Mucosa of descending colon (tissue), 3 donors: Measurements from ENCODE around the gene SLC2A13. TPM values are rescaled to one million over a fixed set of nuclear protein-coding genes. Genes with fewer than 3 reads are reported as not detected.
"Not testable (repeated sequence)": the region's sequence is repeated elsewhere in the genome, so short reads cannot be mapped to it uniquely, and the experiment has no call there.

Source experiments
- ATAC-seq: fragments of 200-7000 bp; cut with Tn5 transposase; one replicate; pipeline ENCODE4 v1.9.1; 2020; ENCODE audit warnings: mild to moderate bottlenecking, moderate library complexity
- DNase-seq, 3 donors: peaks; one replicate each; pipeline ENCODE4 v3.0.0-alpha.2; 2020
- H3K36me3 ChIP-seq: fragments of 200-600 bp; one replicate; pipeline ENCODE4 v1.8.0; 2021; ENCODE audit warnings: low read depth, mild to moderate bottlenecking
- H3K4me1 ChIP-seq: fragments of 200-600 bp; one replicate; pipeline ENCODE4 v1.8.0; 2021; ENCODE audit warnings: low read depth, mild to moderate bottlenecking
- H3K4me3 ChIP-seq: fragments of 200-600 bp; one replicate; pipeline ENCODE4 v1.8.0; 2021; ENCODE audit warnings: mild to moderate bottlenecking
- H3K9me3 ChIP-seq: fragments of 200-600 bp; one replicate; pipeline ENCODE4 v1.8.0; 2021; ENCODE audit warnings: mild to moderate bottlenecking
- intact Hi-C, 2 donors: fragments of 100-400 bp; cut with DNase I in 1 of 2; cut with micrococcal nuclease in 1 of 2; formaldehyde crosslinking; loops; one replicate each; pipeline versions ENCODE4 v1.11.0 to v1.11.1; 2022; cut with DNase I, micrococcal nuclease
- total RNA-seq, 3 donors: library from RNA; stranded (reverse); fragmentation: NEBNext Ultra II Directional in 2 of 3; extraction: Animal tissue kit (Norgen Biotek cat#: 25700) in 2 of 3; gene quantifications; one replicate each; pipeline versions ENCODE4 v1.2.1 to v1.2.4, GENCODE V29; 2021 to 2023
- TF ChIP-seq, protein P1 (sequence below): fragments of 200-600 bp; IDR thresholded peaks from one replicate; pipeline ENCODE4 v1.8.0; 2022; ENCODE audit warnings: antibody characterized with exemption, mild to moderate bottlenecking
- donor health status: DM: no; HTN: no; CAD: no; lungs with moderate emphysema.
- donor health status: DM: no; HTN: no; CAD: no.
- donor health status: DM: no; HTN: yes; CAD: no.

Gene SLC2A13
- total RNA-seq, 3 donors from 2014 or later, result 25.0 to 41.8 (median 34.1) TPM

DNA sequence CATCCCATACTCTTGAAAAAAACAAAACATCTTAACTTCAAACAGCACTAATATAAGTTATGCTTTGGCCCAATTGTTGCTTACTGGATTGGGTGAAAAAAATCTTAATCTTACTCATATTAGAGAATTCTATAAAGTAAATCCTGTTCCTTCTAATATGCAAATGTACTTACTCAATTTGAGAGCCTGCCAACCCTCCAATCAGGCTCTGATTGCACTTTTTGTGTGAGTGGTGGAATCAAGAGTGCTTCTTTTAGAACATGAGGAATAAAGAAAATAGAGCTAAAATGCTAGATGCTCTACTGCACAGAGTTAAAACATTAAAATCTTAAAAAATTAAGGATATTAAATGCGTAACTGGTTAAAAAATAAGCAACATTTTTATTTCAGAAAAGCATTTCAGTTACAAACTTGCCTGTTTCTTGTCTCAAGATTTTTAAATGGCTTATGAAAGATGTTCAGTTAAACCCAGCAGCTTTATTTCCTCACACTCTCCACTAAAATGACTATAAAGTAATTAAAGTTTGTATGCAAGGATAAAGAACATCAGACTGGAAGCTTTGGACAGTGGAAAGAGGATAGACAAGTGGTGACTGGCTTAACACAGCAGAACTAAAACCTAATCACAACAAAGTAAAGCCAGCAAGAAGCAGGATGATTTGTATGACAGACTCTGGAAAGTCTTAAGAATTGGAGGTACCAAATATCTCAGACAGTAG, 177.5 kb downstream of the SLC2A13 start:
- Histone ChIP-seq H3K4me3 (no peak overlapping the region), H3K4me1 (no peaks in the 10 kb centered on the region), H3K36me3 (no peaks in the 10 kb centered on the region), H3K9me3 (no peaks in the 10 kb centered on the region)
- TF ChIP-seq, protein P1, sequence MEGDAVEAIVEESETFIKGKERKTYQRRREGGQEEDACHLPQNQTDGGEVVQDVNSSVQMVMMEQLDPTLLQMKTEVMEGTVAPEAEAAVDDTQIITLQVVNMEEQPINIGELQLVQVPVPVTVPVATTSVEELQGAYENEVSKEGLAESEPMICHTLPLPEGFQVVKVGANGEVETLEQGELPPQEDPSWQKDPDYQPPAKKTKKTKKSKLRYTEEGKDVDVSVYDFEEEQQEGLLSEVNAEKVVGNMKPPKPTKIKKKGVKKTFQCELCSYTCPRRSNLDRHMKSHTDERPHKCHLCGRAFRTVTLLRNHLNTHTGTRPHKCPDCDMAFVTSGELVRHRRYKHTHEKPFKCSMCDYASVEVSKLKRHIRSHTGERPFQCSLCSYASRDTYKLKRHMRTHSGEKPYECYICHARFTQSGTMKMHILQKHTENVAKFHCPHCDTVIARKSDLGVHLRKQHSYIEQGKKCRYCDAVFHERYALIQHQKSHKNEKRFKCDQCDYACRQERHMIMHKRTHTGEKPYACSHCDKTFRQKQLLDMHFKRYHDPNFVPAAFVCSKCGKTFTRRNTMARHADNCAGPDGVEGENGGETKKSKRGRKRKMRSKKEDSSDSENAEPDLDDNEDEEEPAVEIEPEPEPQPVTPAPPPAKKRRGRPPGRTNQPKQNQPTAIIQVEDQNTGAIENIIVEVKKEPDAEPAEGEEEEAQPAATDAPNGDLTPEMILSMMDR, result no peak
- peak; percentile 45 for ATAC-seq
- intact Hi-C loops, result no loop called here
- no peak for DNase-seq

DNA sequence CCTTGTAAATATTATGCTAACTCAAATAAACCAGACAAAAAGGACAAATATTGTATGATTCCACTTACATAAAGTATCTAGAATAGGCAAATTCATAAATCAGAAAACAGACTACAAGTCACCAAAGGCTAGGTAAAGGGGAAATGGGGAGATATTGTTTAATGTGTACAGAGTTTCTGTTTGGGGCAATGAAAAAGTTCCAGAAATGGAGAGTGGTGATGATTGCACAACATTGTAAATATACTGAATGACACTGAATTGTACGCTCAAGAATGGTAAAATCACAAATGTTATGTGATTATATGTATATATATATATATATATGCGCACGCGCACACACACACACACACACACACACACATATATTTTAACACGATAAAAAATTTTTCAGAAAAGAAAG, 182.5 kb downstream of the SLC2A13 start:
- no peak overlapping the region for H3K4me3 ChIP-seq
- no peaks in the 10 kb centered on the region for H3K36me3 ChIP-seq
- no peaks in the 10 kb centered on the region for H3K4me1 ChIP-seq
- DNase-seq, result no peak
- no peaks in the 10 kb centered on the region for H3K9me3 ChIP-seq
- intact Hi-C loops, result no loop called here
- no peak for ATAC-seq
- TF ChIP-seq, protein P1, result no peak

DNA sequence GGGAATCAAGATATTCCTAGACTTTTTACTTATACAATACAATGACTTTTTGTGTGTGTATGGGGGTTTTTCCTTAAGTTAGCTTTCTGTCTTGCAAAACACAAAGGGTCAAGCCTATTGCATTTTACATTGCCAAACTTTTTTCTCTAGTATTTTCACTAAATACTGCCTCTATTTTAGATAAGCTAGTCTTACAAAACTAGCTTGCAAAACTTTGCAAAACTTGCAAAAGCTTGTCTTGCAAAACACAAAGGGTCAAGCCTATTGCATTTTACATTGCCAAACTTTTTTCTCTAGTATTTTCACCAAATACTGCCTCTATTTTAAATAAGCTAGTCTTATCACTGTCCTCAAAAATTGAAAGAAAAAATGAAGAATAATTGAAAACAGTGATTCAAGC, 183.3 kb downstream of the SLC2A13 start:
- H3K4me1 ChIP-seq, DNase-seq, H3K36me3 ChIP-seq, H3K9me3 ChIP-seq, intact Hi-C loops, ATAC-seq, H3K4me3 ChIP-seq: not testable (repeated sequence)

DNA sequence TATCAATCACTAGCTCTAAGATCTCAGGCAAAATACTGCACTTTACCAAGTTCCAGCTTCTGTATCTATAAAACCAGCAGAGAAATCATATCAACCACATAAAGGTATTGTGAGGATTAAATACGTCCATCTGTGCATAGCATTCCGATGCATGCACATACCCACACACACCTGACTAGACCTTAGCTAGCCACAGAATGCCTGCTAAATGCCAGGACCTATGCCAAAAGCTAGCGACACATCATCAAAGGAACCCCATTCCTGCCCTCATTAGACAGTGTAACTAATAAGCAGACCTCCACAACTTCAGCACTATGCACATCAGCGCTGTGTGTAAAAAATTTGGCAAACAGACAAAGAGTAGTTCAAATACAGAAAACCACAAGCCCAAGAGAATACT, 185.2 kb downstream of the SLC2A13 start:
- no peak for ATAC-seq
- Histone ChIP-seq H3K36me3 (no peaks in the 10 kb centered on the region), H3K9me3 (no peaks in the 10 kb centered on the region), H3K4me1 (no peaks in the 10 kb centered on the region), H3K4me3 (no peak overlapping the region)
- intact Hi-C loops, result no loop called here
- DNase-seq, result no peak
- TF ChIP-seq, protein P1, result no peak

DNA sequence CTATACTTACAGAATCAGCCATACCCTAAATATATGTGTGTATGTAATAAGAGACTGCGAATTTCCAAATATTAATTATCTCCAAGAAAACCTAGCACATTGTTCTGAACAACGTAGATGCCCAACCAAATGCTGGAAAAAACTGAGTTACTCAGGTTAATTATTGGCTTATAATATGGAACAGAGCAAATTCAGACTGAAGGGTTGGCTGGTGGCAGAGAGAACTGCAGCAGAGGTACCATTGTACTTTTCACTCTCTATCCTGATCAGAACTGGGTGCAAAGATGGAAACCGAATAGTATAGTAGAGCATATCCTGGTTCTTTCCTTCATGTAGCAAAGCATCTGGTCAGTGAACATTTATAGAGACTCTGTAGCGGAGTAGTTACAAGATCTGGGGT, 185.7 kb downstream of the SLC2A13 start:
- TF ChIP-seq, protein P1, result no peak

DNA sequence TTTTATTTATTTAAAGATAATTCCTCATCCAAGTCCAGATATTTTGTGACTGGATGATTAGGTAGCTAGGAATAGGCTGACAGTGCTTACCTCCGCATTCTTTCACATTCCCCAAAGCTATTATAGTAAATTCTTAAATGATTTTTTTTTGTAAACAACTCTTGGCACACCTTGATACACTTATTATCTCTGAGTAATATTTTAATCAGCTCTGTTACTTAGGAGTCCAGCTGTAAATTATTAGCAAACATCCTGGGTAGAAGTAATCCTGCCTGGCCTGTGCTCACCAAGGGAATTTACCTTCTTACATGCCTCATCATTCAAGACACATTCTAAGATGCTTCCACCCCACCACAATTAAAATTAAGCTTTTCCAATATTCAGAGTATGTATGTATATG, 186.1 kb downstream of the SLC2A13 start:
- ATAC-seq (no peak), DNase-seq (no peak)
- no peaks in the 10 kb centered on the region for H3K9me3 ChIP-seq
- TF ChIP-seq, protein P1, result no peak
- H3K36me3 ChIP-seq, result no peaks in the 10 kb centered on the region
- no peak overlapping the region for H3K4me3 ChIP-seq
- no peaks in the 10 kb centered on the region for H3K4me1 ChIP-seq
- intact Hi-C loops, result no loop called here

More for the DNA sequence above, 185.7 kb downstream of the SLC2A13 start:
- ATAC-seq (no peak), DNase-seq (no peak)
- Histone ChIP-seq H3K4me3 (no peak overlapping the region), H3K4me1 (no peaks in the 10 kb centered on the region), H3K36me3 (no peaks in the 10 kb centered on the region), H3K9me3 (no peaks in the 10 kb centered on the region)
- intact Hi-C loops, result no loop called here
